Neural progenitor cell (in vitro differentiated cells): ENCODE data around the gene PKDREJ. TPM values are rescaled to one million over a fixed set of nuclear protein-coding genes. Genes with fewer than 3 reads are reported as not detected.

Experiments
- DNase-seq: peaks from one replicate; pipeline ENCODE4 v3.0.0-alpha.2; 2016; ENCODE audit warnings: low spot score
- H2AFZ ChIP-seq: fragments of 200-600 bp; sonication (generic); replicated peaks from 2 replicates; pipeline ENCODE4 v1.6.1; 2016; ENCODE audit warnings: antibody characterized with exemption
- H3F3A ChIP-seq: fragments of 200-600 bp; sonication (generic); 2 replicates; pipeline ENCODE4 v1.6.1; 2016; ENCODE audit warnings: antibody characterized with exemption, low read depth
- H3K27ac ChIP-seq: fragments of 200-600 bp; sonication (generic); 2 replicates; pipeline ENCODE4 v1.5.1; 2016; ENCODE audit warnings: mild to moderate bottlenecking
- H3K27me3 ChIP-seq: fragments of 200-600 bp; sonication (generic); 2 replicates; pipeline ENCODE4 v1.6.1; 2016; ENCODE audit warnings: mild to moderate bottlenecking, moderate library complexity
- H3K36me3 ChIP-seq: fragments of 200-600 bp; sonication (generic); 2 replicates; pipeline ENCODE4 v1.5.1; 2016
- H3K4me1 ChIP-seq: fragments of 200-600 bp; sonication (generic); 2 replicates; pipeline ENCODE4 v1.6.1; 2016; ENCODE audit warnings: mixed run types
- H3K4me2 ChIP-seq: fragments of 200-600 bp; sonication (generic); 2 replicates; pipeline ENCODE4 v1.6.1; 2016
- H3K4me3 ChIP-seq: fragments of 200-600 bp; sonication (generic); 2 replicates; pipeline ENCODE4 v1.5.1; 2016
- H3K79me2 ChIP-seq: fragments of 200-600 bp; sonication (generic); 2 replicates; pipeline ENCODE4 v1.6.1; 2016; ENCODE audit warnings: low read depth
- H3K9ac ChIP-seq: fragments of 200-600 bp; sonication (generic); 2 replicates; pipeline ENCODE4 v1.6.1; 2016
- H3K9me3 ChIP-seq: fragments of 200-600 bp; sonication (generic); 2 replicates; pipeline ENCODE4 v1.5.1; 2016; ENCODE audit warnings: low read depth
- H4K20me1 ChIP-seq: fragments of 200-600 bp; sonication (generic); 2 replicates; pipeline ENCODE4 v1.6.1; 2016; ENCODE audit warnings: low read depth
- H3K27ac Mint-ChIP-seq: 3 replicates; pipeline ENCODE4 v1.8.0; 2021; ENCODE audit warnings: mixed read lengths
- H3K27me3 Mint-ChIP-seq: 2 replicates; pipeline ENCODE4 v1.8.0; 2022; ENCODE audit warnings: low read depth, mild to moderate bottlenecking, inconsistent platforms, moderate library complexity, mixed read lengths; ENCODE audit not compliant: insufficient read depth
- H3K36me3 Mint-ChIP-seq: 3 replicates; pipeline ENCODE4 v1.8.0; 2021; ENCODE audit warnings: mixed read lengths
- H3K4me1 Mint-ChIP-seq: 3 replicates; pipeline ENCODE4 v1.8.0; 2021; ENCODE audit warnings: mixed read lengths
- H3K4me3 Mint-ChIP-seq: 3 replicates; pipeline ENCODE4 v1.8.0; 2021; ENCODE audit warnings: mild to moderate bottlenecking, moderate library complexity, mixed read lengths
- H3K9me3 Mint-ChIP-seq: 3 replicates; pipeline ENCODE4 v1.8.0; 2020; ENCODE audit warnings: mixed read lengths
- EZH2 ChIP-seq: fragments of 200-600 bp; sonication (generic); IDR thresholded peaks from 2 replicates; pipeline ENCODE4 v1.6.1; 2017; ENCODE audit warnings: antibody characterized with exemption, mild to moderate bottlenecking, moderate library complexity
- EZH2phosphoT487 ChIP-seq: fragments of 200-600 bp; sonication (generic); IDR thresholded peaks from 2 replicates; pipeline ENCODE4 v1.6.1; 2017; ENCODE audit warnings: antibody characterized with exemption
- total RNA-seq: library from RNA; depleted of rRNA; stranded (reverse); fragments of >200 nt; gene quantifications from 2 replicates; pipeline ENCODE4 v1.2.3, GENCODE V29; 2015; ENCODE audit warnings: low replicate concordance
- TF ChIP-seq, protein P1 (sequence below): fragments of 200-600 bp; sonication (generic); IDR thresholded peaks from 2 replicates; pipeline ENCODE4 v1.5.1; 2017; ENCODE audit warnings: antibody characterized with exemption, mild to moderate bottlenecking

PKDREJ gene
- total RNA-seq, 1 donor from 2014 or later, result not detected

DNA sequence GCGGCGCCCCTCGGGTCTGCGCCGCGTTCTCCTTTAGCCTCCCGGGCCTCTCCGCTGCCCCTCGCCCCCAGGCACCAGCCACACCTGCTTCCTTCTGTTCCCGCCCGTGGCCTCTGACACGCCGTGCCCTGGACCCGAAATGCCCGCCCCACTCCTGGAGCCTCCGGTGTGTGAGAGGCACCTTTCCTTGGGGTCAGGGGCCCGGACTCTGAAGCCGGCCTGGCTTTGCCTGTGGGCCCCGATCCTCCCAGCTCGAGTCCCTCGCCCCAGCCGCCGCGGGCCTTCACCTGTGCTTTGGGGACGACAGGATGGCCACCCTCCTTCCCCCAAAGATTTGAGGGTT is 12.4 kb downstream of the PKDREJ start:
- no peaks in the 10 kb centered on the region for H3K79me2 ChIP-seq
- Mint-ChIP-seq H3K4me3 (peak overlapping the region; percentile 83), H3K36me3 (peaks cover 2% of the 10 kb centered on the region), H3K9me3 (peaks cover 14% of the 10 kb centered on the region), H3K27me3 (peaks cover 2% of the 10 kb centered on the region), H3K27ac (no peak overlapping the region), H3K4me1 (peaks cover 24% of the 10 kb centered on the region)
- H3K4me2 ChIP-seq, result peak overlapping the region; percentile 81
- H3K9ac ChIP-seq, result no peak overlapping the region
- no peak overlapping the region for H3K27ac ChIP-seq
- H2AFZ ChIP-seq, result no peak overlapping the region
- peak overlapping the region; percentile 76 for H3K4me3 ChIP-seq
- H3K4me1 ChIP-seq, result peaks cover 5% of the 10 kb centered on the region
- H4K20me1 ChIP-seq, result no peaks in the 10 kb centered on the region
- no peak for DNase-seq
- TF ChIP-seq EZH2phosphoT487, result no peak
- TF ChIP-seq EZH2, result no peak
- TF ChIP-seq, protein P1, sequence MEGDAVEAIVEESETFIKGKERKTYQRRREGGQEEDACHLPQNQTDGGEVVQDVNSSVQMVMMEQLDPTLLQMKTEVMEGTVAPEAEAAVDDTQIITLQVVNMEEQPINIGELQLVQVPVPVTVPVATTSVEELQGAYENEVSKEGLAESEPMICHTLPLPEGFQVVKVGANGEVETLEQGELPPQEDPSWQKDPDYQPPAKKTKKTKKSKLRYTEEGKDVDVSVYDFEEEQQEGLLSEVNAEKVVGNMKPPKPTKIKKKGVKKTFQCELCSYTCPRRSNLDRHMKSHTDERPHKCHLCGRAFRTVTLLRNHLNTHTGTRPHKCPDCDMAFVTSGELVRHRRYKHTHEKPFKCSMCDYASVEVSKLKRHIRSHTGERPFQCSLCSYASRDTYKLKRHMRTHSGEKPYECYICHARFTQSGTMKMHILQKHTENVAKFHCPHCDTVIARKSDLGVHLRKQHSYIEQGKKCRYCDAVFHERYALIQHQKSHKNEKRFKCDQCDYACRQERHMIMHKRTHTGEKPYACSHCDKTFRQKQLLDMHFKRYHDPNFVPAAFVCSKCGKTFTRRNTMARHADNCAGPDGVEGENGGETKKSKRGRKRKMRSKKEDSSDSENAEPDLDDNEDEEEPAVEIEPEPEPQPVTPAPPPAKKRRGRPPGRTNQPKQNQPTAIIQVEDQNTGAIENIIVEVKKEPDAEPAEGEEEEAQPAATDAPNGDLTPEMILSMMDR, result no peak
- H3F3A ChIP-seq, result no peaks in the 10 kb centered on the region
- no peaks in the 10 kb centered on the region for H3K36me3 ChIP-seq
- no peaks in the 10 kb centered on the region for H3K9me3 ChIP-seq
- H3K27me3 ChIP-seq, result peaks cover 15% of the 10 kb centered on the region

DNA sequence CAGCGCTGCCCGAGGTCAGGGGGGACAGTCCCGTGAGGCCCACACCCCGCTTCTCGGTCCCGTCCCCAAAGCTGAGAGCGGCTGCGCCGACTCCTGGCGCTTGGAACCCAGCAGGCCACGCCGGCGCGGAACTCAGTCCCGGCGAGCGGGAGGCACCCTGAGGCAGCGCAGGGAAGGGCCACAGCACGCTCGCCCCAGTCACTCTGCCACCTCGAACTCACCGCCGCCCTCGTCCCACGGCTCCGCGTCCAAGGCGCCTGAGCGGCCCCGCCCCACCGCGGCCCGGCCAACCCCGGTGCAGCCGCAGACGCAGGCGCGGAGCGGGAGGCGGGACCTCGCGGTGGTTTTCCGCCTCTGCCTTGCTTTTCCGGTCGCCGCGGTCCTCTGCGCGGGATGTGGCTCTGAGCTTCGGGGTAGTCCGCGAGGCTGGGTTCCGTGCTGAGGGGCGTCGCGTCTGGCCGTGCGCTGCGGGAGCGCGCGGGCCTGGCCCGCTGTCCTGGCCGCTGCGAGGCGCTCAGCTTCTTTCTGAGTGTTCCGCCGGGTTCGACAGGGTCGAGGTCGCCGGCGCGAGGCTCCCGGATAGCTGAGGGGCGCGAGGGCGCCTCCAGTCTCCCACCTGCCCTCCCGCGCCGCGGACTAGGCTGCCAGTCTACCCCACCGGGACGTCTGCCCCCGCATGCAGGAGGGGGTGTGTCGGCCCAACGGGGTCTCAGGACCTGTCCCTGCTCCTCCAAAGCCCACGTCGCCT is 12.9 kb downstream of the PKDREJ start, which contains the start of gene CDPF1:
Gene CDPF1, minus strand, starts transcription at position 259 of the 748 bp plus-strand sequence. CDS start 2,009 bp downstream, outside the sequence.
- Histone ChIP-seq H2AFZ (peak within 1 kb of the TSS; percentile 38), H3F3A (no peaks in the 10 kb centered on the region)
- peaks cover 4% of the 10 kb centered on the region for H3K36me3 Mint-ChIP-seq

DNA sequence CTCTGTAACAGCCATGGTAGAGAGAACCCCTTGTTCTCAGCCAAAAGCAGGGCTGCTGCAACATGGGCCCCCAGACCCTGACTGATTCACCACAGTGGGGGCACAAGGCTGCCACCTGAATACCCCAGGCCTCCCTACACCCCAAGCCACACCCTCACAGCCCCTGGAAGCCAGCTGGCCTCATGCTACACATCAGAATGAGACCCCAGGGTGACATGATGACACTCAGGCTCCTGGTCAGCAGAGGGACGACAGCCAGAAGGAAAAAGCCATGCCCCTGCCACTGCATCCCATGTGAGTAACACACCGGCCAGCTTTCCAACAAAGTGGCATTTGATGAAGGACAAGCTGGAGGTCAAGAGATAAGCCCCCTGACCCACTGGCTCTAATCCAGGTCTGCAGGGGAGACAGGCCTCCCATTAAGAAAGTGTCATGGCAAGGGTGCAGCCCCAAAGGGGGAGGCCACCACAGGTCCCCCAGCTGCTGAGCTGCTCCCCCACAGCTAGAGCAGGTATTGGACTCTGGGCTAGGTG is 15.6 kb downstream of the PKDREJ start:
- no peak overlapping the region for H2AFZ ChIP-seq
- H3K79me2 ChIP-seq, result no peaks in the 10 kb centered on the region
- no peaks in the 10 kb centered on the region for H3F3A ChIP-seq
- H3K4me2 ChIP-seq, result no peak overlapping the region
- H3K9me3 ChIP-seq, result no peaks in the 10 kb centered on the region
- peaks cover 7% of the 10 kb centered on the region for H3K36me3 Mint-ChIP-seq
- H3K36me3 ChIP-seq, result no peaks in the 10 kb centered on the region
- H4K20me1 ChIP-seq, result no peaks in the 10 kb centered on the region
- H3K27me3 ChIP-seq, result peaks cover 15% of the 10 kb centered on the region
- no peak overlapping the region for H3K4me3 Mint-ChIP-seq
- no peak overlapping the region for H3K27ac ChIP-seq
- H3K4me1 ChIP-seq, result peaks cover 5% of the 10 kb centered on the region
- no peak overlapping the region for H3K27ac Mint-ChIP-seq
- no peak for DNase-seq
- H3K4me1 Mint-ChIP-seq, result peaks cover 26% of the 10 kb centered on the region
- H3K27me3 Mint-ChIP-seq, result peaks cover 3% of the 10 kb centered on the region
- H3K4me3 ChIP-seq, result no peak overlapping the region
- H3K9ac ChIP-seq, result no peak overlapping the region
- TF ChIP-seq EZH2 (no peak), EZH2phosphoT487 (no peak)
- TF ChIP-seq, protein P1, result no peak
- peaks cover 10% of the 10 kb centered on the region for H3K9me3 Mint-ChIP-seq

More for the DNA sequence above, 12.9 kb downstream of the PKDREJ start, which contains the start of gene CDPF1:
- Mint-ChIP-seq H3K9me3 (peaks cover 14% of the 10 kb centered on the region), H3K27me3 (peaks cover 2% of the 10 kb centered on the region), H3K4me3 (peak within 1 kb of the TSS; percentile 83), H3K4me1 (peaks cover 26% of the 10 kb centered on the region), H3K27ac (no peak within 1 kb of the TSS)
- TF ChIP-seq EZH2phosphoT487 (no peak), EZH2 (peak; percentile 23)
- TF ChIP-seq, protein P1, result no peak
- Histone ChIP-seq H3K9ac (no peak within 1 kb of the TSS), H3K36me3 (no peaks in the 10 kb centered on the region), H3K27ac (no peak within 1 kb of the TSS), H3K4me1 (peaks cover 5% of the 10 kb centered on the region), H3K4me2 (peak within 1 kb of the TSS; percentile 81), H3K4me3 (peak within 1 kb of the TSS; percentile 76), H3K9me3 (no peaks in the 10 kb centered on the region), H3K79me2 (no peaks in the 10 kb centered on the region), H3K27me3 (peaks cover 15% of the 10 kb centered on the region), H4K20me1 (no peaks in the 10 kb centered on the region)
- DNase-seq, result peak; percentile 90
